Stimulated activated effector memory CD8-positive, alpha-beta T cell treated with anti-CD3 and anti-CD28 coated beads, Interleukin-12 subunit alpha, Interleukin-12 subunit beta, amount 100 ng/mL, for 72 hours (primary cell): ENCODE results near the gene SGCD.

Experiments
- ATAC-seq: fragments of 150-1000 bp; cut with Tn5 transposase; 2 replicates; pipeline ENCODE4 v1.10.0; 2021
- DNase-seq, 2 donors: peaks; one replicate each; pipeline ENCODE4 v3.0.0; 2021 to 2022; ENCODE audit warnings: low spot score in 2 of 2
- H3K27ac Mint-ChIP-seq: one replicate; pipeline ENCODE4 v1.8.0; 2022; ENCODE audit warnings: mild to moderate bottlenecking, mixed read lengths
- H3K36me3 Mint-ChIP-seq: one replicate; pipeline ENCODE4 v1.8.0; 2022; ENCODE audit warnings: mild to moderate bottlenecking, mixed read lengths
- H3K4me1 Mint-ChIP-seq: one replicate; pipeline ENCODE4 v1.8.0; 2022; ENCODE audit warnings: mixed read lengths
- H3K4me3 Mint-ChIP-seq: one replicate; pipeline ENCODE4 v1.8.0; 2022; ENCODE audit warnings: mild to moderate bottlenecking, mixed read lengths
- H3K9me3 Mint-ChIP-seq: one replicate; pipeline ENCODE4 v1.8.0; 2022; ENCODE audit warnings: mixed read lengths

Gene SGCD

GRCh38 chr5:156686796-156687195 lies 359.8 kb downstream of the SGCD start:
- Mint-ChIP-seq H3K4me1 (no peaks in the 10 kb centered on the region), H3K4me3 (no peak overlapping the region), H3K9me3 (no peaks in the 10 kb centered on the region), H3K36me3 (no peaks in the 10 kb centered on the region), H3K27ac (no peak overlapping the region)
- no peak for ATAC-seq
- DNase-seq, result no peak

GRCh38 chr5:156687514-156687913 lies 360.6 kb downstream of the SGCD start:
- ATAC-seq (no peak), DNase-seq (no peak)
- Mint-ChIP-seq H3K9me3 (no peaks in the 10 kb centered on the region), H3K36me3 (no peaks in the 10 kb centered on the region), H3K4me3 (no peak overlapping the region), H3K27ac (no peak overlapping the region), H3K4me1 (no peaks in the 10 kb centered on the region)

- H3K9me3 Mint-ChIP-seq, result no peaks in the 10 kb centered on the region
- ATAC-seq (no peak), DNase-seq (no peak)
- H3K4me3 Mint-ChIP-seq, result no peak overlapping the region
- no peaks in the 10 kb centered on the region for H3K4me1 Mint-ChIP-seq
- no peak overlapping the region for H3K27ac Mint-ChIP-seq
- H3K36me3 Mint-ChIP-seq, result no peaks in the 10 kb centered on the region
Measured at GRCh38 chr5:156691572-156691971, 364.6 kb downstream of the SGCD start.

- DNase-seq (no peak), ATAC-seq (no peak)
- no peak overlapping the region for H3K4me3 Mint-ChIP-seq
- H3K4me1 Mint-ChIP-seq, result no peaks in the 10 kb centered on the region
- H3K27ac Mint-ChIP-seq, result no peak overlapping the region
- H3K36me3 Mint-ChIP-seq, result no peaks in the 10 kb centered on the region
- H3K9me3 Mint-ChIP-seq, result no peaks in the 10 kb centered on the region
Measured at GRCh38 chr5:156693113-156693512, 366.1 kb downstream of the SGCD start.

DNA sequence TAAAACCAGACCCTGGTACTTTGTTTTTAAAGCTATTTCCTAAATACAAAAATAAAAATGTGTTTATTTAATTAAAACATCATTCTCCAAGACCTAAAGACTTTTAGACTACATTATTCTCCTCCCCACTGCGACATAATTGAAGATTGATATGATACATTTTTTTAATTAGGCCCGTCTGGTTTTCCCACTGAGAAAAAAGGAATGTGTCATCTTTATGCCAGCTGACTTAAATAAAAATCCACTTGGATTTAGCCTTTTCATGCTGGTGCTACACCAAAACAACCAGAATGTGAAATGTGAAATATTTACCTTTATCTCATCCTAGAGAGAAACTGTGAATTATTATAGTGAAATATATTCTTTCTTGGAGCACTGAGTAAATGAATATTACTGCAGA lies 367.6 kb downstream of the SGCD start:
- DNase-seq (no peak), ATAC-seq (no peak)
- Mint-ChIP-seq H3K4me1 (no peaks in the 10 kb centered on the region), H3K27ac (no peak overlapping the region), H3K36me3 (no peaks in the 10 kb centered on the region), H3K9me3 (no peaks in the 10 kb centered on the region), H3K4me3 (no peak overlapping the region)

DNA sequence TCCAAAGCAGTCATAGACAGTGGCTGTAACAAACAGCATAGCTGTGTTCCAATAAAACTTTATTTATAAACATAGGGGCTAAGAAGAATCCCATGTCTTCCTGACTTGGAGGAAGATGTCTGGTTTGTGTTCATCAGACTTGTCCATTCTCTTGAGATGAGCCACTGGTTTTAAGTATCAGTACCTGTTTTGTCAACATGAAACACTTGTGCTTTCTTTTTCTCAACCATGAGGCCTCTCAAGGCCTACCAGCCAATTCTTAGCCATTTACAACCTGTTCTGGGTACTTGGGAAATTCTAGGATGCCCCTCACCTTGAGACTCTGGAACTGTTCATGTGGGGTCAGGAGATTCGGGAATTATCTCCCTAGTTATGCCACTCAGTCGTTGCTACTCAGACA lies 368.8 kb downstream of the SGCD start:
- ATAC-seq (no peak), DNase-seq (no peak)
- H3K27ac Mint-ChIP-seq, result no peak overlapping the region
- H3K4me1 Mint-ChIP-seq, result no peaks in the 10 kb centered on the region
- H3K36me3 Mint-ChIP-seq, result no peaks in the 10 kb centered on the region
- H3K4me3 Mint-ChIP-seq, result no peak overlapping the region
- no peaks in the 10 kb centered on the region for H3K9me3 Mint-ChIP-seq

DNA sequence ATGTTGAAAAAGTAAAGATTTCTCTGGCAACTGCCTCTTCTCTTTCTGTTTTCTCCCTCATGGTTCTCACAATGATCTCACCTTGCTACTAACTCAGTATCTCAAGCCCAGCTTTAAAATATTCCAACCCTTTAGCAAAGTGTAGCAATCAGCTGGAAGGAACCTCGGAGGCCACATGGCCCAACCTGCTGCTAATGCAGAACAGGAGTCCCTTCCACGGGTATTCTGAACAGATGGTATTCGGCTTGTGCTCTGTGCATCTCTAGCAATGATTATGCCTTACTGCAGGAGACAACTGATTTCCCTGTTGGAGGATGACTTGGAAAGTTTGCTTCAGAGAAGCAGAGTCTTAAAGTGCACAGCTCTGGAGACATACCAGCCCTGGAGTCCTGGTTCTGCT lies 371.4 kb downstream of the SGCD start:
- DNase-seq (no peak), ATAC-seq (no peak)
- H3K4me1 Mint-ChIP-seq, result no peaks in the 10 kb centered on the region
- no peaks in the 10 kb centered on the region for H3K9me3 Mint-ChIP-seq
- no peaks in the 10 kb centered on the region for H3K36me3 Mint-ChIP-seq
- H3K4me3 Mint-ChIP-seq, result no peak overlapping the region
- H3K27ac Mint-ChIP-seq, result no peak overlapping the region

- Mint-ChIP-seq H3K9me3 (no peaks in the 10 kb centered on the region), H3K4me3 (no peak overlapping the region), H3K27ac (no peak overlapping the region), H3K36me3 (no peaks in the 10 kb centered on the region), H3K4me1 (no peaks in the 10 kb centered on the region)
- DNase-seq (no peak), ATAC-seq (no peak)
Measured at GRCh38 chr5:156699147-156699546, 372.2 kb downstream of the SGCD start.

DNA sequence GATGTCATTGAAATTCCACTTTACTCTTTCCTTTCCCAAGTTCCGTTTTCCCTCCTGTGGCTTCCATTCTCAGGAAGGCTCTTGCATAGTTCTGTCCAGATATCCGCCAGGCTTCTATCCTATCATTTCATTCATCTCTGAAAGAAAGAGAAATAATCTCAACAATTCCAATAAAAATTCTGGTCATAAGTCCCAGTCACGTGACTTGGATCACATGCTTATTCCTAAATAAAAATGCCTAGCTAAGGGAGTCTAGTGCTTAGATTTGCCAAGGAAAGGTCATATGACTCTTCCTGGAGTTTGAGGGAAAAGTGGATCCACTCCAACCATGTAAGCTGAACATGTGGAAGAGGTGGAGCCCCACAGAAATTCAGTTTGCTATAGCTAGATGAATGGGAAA lies 377.2 kb downstream of the SGCD start:
- H3K4me1 Mint-ChIP-seq, result no peaks in the 10 kb centered on the region
- H3K9me3 Mint-ChIP-seq, result no peaks in the 10 kb centered on the region
- DNase-seq, result no peak
- no peaks in the 10 kb centered on the region for H3K36me3 Mint-ChIP-seq
- no peak overlapping the region for H3K4me3 Mint-ChIP-seq
- ATAC-seq, result no peak
- no peak overlapping the region for H3K27ac Mint-ChIP-seq

DNA sequence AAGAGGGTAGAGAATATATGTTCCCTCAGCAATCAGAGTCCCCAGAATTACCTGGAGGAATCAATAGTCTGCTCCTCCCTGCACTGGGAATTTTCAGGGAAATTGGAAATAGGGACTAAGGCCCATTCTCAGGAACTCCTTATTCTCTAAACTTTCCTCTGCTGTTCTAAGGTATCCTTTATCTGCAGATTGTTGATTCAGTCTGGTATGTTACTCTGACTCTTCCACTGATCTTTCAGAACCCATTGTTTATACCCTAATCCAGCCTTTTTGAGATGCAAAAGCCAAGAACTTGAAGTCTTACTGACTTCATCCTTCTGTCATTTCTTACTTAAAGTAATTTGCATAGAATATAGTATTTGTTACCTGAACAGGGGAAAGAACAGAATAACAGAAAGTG lies 379.7 kb downstream of the SGCD start:
- H3K4me3 Mint-ChIP-seq, result no peak overlapping the region
- H3K4me1 Mint-ChIP-seq, result no peaks in the 10 kb centered on the region
- H3K36me3 Mint-ChIP-seq, result no peaks in the 10 kb centered on the region
- no peaks in the 10 kb centered on the region for H3K9me3 Mint-ChIP-seq
- DNase-seq (no peak), ATAC-seq (no peak)
- no peak overlapping the region for H3K27ac Mint-ChIP-seq

DNA sequence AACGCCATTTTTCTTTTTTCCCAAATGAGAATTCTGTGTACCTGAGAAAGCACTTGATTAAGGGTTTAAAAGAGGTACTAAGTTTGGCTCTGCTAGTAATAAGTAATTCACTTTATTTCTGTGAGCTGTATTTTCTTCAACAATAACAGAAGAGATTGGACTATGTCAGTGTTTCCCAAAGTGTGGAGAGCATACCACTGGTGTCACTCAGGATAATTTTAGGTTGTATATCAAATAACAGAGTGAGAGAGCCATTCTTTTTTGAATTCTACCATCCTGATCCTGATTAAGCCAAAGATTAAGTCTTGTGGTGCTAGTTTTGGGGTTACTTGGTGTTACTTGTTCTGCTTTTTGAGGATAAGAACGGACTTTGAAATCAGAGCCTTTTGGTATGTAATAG lies 380.8 kb downstream of the SGCD start:
- DNase-seq, result no peak
- ATAC-seq, result no peak
- H3K36me3 Mint-ChIP-seq, result no peaks in the 10 kb centered on the region
- no peak overlapping the region for H3K27ac Mint-ChIP-seq
- no peak overlapping the region for H3K4me3 Mint-ChIP-seq
- no peaks in the 10 kb centered on the region for H3K4me1 Mint-ChIP-seq
- H3K9me3 Mint-ChIP-seq, result no peaks in the 10 kb centered on the region

GRCh38 chr5:156715287-156715686 lies 388.3 kb downstream of the SGCD start:
- no peak for DNase-seq
- no peaks in the 10 kb centered on the region for H3K36me3 Mint-ChIP-seq
- H3K9me3 Mint-ChIP-seq, result no peaks in the 10 kb centered on the region
- no peak overlapping the region for H3K4me3 Mint-ChIP-seq
- no peak overlapping the region for H3K27ac Mint-ChIP-seq
- no peak for ATAC-seq
- H3K4me1 Mint-ChIP-seq, result no peaks in the 10 kb centered on the region

GRCh38 chr5:156716591-156717380 lies 389.8 kb downstream of the SGCD start:
- no peaks in the 10 kb centered on the region for H3K36me3 Mint-ChIP-seq
- DNase-seq (no peak), ATAC-seq (no peak)
- H3K4me1 Mint-ChIP-seq, result no peaks in the 10 kb centered on the region
- no peak overlapping the region for H3K4me3 Mint-ChIP-seq
- H3K27ac Mint-ChIP-seq, result no peak overlapping the region
- H3K9me3 Mint-ChIP-seq, result no peaks in the 10 kb centered on the region

- no peak overlapping the region for H3K27ac Mint-ChIP-seq
- no peak overlapping the region for H3K4me3 Mint-ChIP-seq
- DNase-seq (no peak), ATAC-seq (no peak)
- H3K9me3 Mint-ChIP-seq, result no peaks in the 10 kb centered on the region
- H3K4me1 Mint-ChIP-seq, result no peaks in the 10 kb centered on the region
- no peaks in the 10 kb centered on the region for H3K36me3 Mint-ChIP-seq
Measured at GRCh38 chr5:156718985-156719384, 392.0 kb downstream of the SGCD start.

DNA sequence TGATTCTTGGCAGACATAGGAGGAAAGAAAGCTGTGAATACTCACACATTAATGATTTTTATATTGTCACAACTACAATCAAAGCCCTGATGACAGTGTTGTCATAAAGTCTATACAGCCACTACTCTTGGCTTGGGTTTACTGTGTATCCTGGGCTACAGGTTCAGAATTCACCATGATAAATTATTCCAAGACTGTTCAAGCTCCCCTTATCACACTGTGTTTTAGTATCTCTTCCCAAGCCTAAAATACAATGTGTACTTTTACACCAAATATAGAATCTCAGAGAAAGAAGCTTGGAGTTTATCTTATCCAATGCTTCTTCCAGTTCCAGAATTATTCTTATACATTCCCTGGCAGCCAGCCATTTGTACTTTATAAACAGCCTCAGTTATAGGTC lies 395.4 kb downstream of the SGCD start:
- DNase-seq (no peak), ATAC-seq (no peak)
- Mint-ChIP-seq H3K9me3 (no peaks in the 10 kb centered on the region), H3K27ac (no peak overlapping the region), H3K36me3 (no peaks in the 10 kb centered on the region), H3K4me3 (no peak overlapping the region), H3K4me1 (no peaks in the 10 kb centered on the region)

- H3K4me1 Mint-ChIP-seq, result no peaks in the 10 kb centered on the region
- ATAC-seq (no peak), DNase-seq (no peak)
- H3K27ac Mint-ChIP-seq, result no peak overlapping the region
- H3K4me3 Mint-ChIP-seq, result no peak overlapping the region
- no peaks in the 10 kb centered on the region for H3K9me3 Mint-ChIP-seq
- no peaks in the 10 kb centered on the region for H3K36me3 Mint-ChIP-seq
Measured at GRCh38 chr5:156735477-156735876, 408.5 kb downstream of the SGCD start.

DNA sequence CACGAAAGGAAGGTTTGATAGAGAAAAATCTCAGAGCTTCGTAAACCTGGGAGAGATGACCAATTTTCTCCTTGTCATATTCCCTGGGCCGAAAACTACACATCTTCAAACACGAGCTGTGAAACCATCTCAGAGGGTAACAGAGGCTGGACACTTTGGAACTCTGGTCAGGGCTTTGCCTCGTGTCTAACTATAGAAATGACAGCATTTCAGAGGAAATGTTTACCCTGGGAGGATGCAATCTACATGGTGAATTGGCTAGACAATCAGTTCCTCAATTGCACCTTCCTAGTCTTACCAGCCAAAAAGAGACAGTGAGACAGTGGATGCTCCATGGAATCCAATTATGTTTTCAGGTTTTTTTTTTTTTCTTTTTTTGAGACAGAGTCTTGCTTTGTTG lies 414.6 kb downstream of the SGCD start:
- H3K4me3 Mint-ChIP-seq, result no peak overlapping the region
- H3K27ac Mint-ChIP-seq, result no peak overlapping the region
- no peak for ATAC-seq
- H3K36me3 Mint-ChIP-seq, result no peaks in the 10 kb centered on the region
- DNase-seq, result no peak
- H3K4me1 Mint-ChIP-seq, result no peaks in the 10 kb centered on the region
- H3K9me3 Mint-ChIP-seq, result no peaks in the 10 kb centered on the region
